Activated CD8-positive, alpha-beta memory T cell treated with anti-CD3 and anti-CD28 coated beads, Interleukin-2, amount 10 ng/mL, durations not matched to agents 7 days and 5 days (primary cell): ENCODE results near the gene PA2G4. TPM values are rescaled to one million over a fixed set of nuclear protein-coding genes. Genes with fewer than 3 reads are reported as not detected.
A peak's percentile ranks its signal among the peaks of the same experiment; 100 is the strongest.

Source experiments
- ATAC-seq: fragments of 150-1000 bp; cut with Tn5 transposase; one replicate; pipeline ENCODE4 v1.10.0; 2021; ENCODE audit warnings: moderate library complexity
- CTCF ChIA-PET: fragments of 350-600 bp; sonication (Branson Sonifier 250); formaldehyde crosslinking; loops from one replicate; lab custom pipeline; 2021; ENCODE audit warnings: antibody characterized with exemption; lab: Charles Lee
- DNase-seq: peaks from one replicate; pipeline ENCODE4 v3.0.0-alpha.2; 2020
- H3K27ac Mint-ChIP-seq: one replicate; pipeline ENCODE4 v1.8.0; 2021; ENCODE audit warnings: mild to moderate bottlenecking, mixed read lengths
- H3K27me3 Mint-ChIP-seq: one replicate; pipeline ENCODE4 v1.8.0; 2021; ENCODE audit warnings: mixed read lengths
- H3K36me3 Mint-ChIP-seq: one replicate; pipeline ENCODE4 v1.8.0; 2021; ENCODE audit warnings: mild to moderate bottlenecking, mixed read lengths
- H3K4me1 Mint-ChIP-seq: one replicate; pipeline ENCODE4 v1.8.0; 2021; ENCODE audit warnings: mixed read lengths
- H3K4me3 Mint-ChIP-seq: one replicate; pipeline ENCODE4 v1.8.0; 2021; ENCODE audit warnings: mild to moderate bottlenecking, moderate library complexity, mixed read lengths
- H3K9me3 Mint-ChIP-seq: one replicate; pipeline ENCODE4 v1.8.0; 2022; ENCODE audit warnings: low read depth, mixed read lengths
- total RNA-seq, 2 experiments: library from RNA; stranded (reverse); gene quantifications; one replicate each; pipeline ENCODE4 v1.2.3, GENCODE V29; 2021

The PA2G4 gene
- total RNA-seq, 2 experiments from 2014 or later = 293 to 364 TPM

GRCh38 chr12:56081393-56082347, 22.7 kb upstream of the PA2G4 start:
- Mint-ChIP-seq H3K4me3 (no peak overlapping the region), H3K36me3 (no peaks in the 10 kb centered on the region), H3K9me3 (no peaks in the 10 kb centered on the region), H3K27ac (no peak overlapping the region), H3K4me1 (peaks cover 16% of the 10 kb centered on the region), H3K27me3 (peaks cover 30% of the 10 kb centered on the region)
- CTCF ChIA-PET = interaction anchor here (0.7 to 3.1 kb wide), 8 partner anchors 20 to 343 kb away, joined by 3 to 9 read pairs (median 3); partner anchors contain the start of gene ZC3H10
- DNase-seq (no peak), ATAC-seq (no peak)

GRCh38 chr12:56082382-56082781, 22.0 kb upstream of the PA2G4 start:
- DNase-seq (no peak), ATAC-seq (no peak)
- Mint-ChIP-seq H3K4me3 (no peak overlapping the region), H3K36me3 (no peaks in the 10 kb centered on the region), H3K4me1 (peaks cover 16% of the 10 kb centered on the region), H3K27me3 (peaks cover 30% of the 10 kb centered on the region), H3K9me3 (no peaks in the 10 kb centered on the region), H3K27ac (no peak overlapping the region)
- CTCF ChIA-PET = interaction anchor here (1.2 to 1.3 kb wide), 2 partner anchors 20 to 36 kb away, joined by 3 read pairs; partner anchors contain the start of gene ZC3H10

GRCh38 chr12:56082967-56083366, 21.4 kb upstream of the PA2G4 start:
- peaks cover 30% of the 10 kb centered on the region for H3K27me3 Mint-ChIP-seq
- no peak overlapping the region for H3K27ac Mint-ChIP-seq
- CTCF ChIA-PET = interaction anchor here (1.2 to 3.5 kb wide), 3 partner anchors 19 to 36 kb away, joined by 3 to 15 read pairs (median 3); partner anchors contain the start of gene ZC3H10
- H3K36me3 Mint-ChIP-seq = no peaks in the 10 kb centered on the region
- H3K4me1 Mint-ChIP-seq = peaks cover 16% of the 10 kb centered on the region
- DNase-seq = no peak
- H3K4me3 Mint-ChIP-seq = no peak overlapping the region
- H3K9me3 Mint-ChIP-seq = no peaks in the 10 kb centered on the region
- no peak for ATAC-seq

- Mint-ChIP-seq H3K36me3 (no peaks in the 10 kb centered on the region), H3K27ac (no peak overlapping the region), H3K9me3 (no peaks in the 10 kb centered on the region), H3K4me1 (peaks cover 8% of the 10 kb centered on the region), H3K4me3 (no peak overlapping the region), H3K27me3 (peaks cover 25% of the 10 kb centered on the region)
- peak; percentile 67 for DNase-seq
- CTCF ChIA-PET = interaction anchor here (0.7 to 9.0 kb wide), 20 partner anchors 10 to 347 kb away, joined by 3 to 97 read pairs (median 4); partner anchors contain the start of genes PA2G4, RPL41 and ZC3H10
- ATAC-seq = peak; percentile 64
Measured at GRCh38 chr12:56084958-56085543, 19.3 kb upstream of the PA2G4 start.

GRCh38 chr12:56086096-56086495, 18.3 kb upstream of the PA2G4 start:
- Mint-ChIP-seq H3K4me1 (peaks cover 1% of the 10 kb centered on the region), H3K27me3 (peaks cover 17% of the 10 kb centered on the region), H3K36me3 (no peaks in the 10 kb centered on the region), H3K4me3 (no peak overlapping the region), H3K27ac (no peak overlapping the region), H3K9me3 (no peaks in the 10 kb centered on the region)
- ATAC-seq = no peak
- CTCF ChIA-PET = interaction anchor here (0.6 to 9.0 kb wide), 10 partner anchors 8 to 152 kb away, joined by 3 to 97 read pairs (median 4); partner anchors contain the start of genes PA2G4 and ZC3H10
- no peak for DNase-seq

- no peaks in the 10 kb centered on the region for H3K36me3 Mint-ChIP-seq
- CTCF ChIA-PET = interaction anchor here (0.6 to 9.0 kb wide), 4 partner anchors 9 to 32 kb away, joined by 3 to 97 read pairs (median 4); partner anchors contain the start of genes PA2G4 and ZC3H10
- no peaks in the 10 kb centered on the region for H3K9me3 Mint-ChIP-seq
- H3K27ac Mint-ChIP-seq = no peak overlapping the region
- H3K27me3 Mint-ChIP-seq = peaks cover 13% of the 10 kb centered on the region
- H3K4me3 Mint-ChIP-seq = no peak overlapping the region
- DNase-seq = no peak
- ATAC-seq = no peak
- peaks cover 1% of the 10 kb centered on the region for H3K4me1 Mint-ChIP-seq
Measured at GRCh38 chr12:56086608-56087007, 17.8 kb upstream of the PA2G4 start.

- ATAC-seq = no peak
- H3K4me1 Mint-ChIP-seq = peaks cover 1% of the 10 kb centered on the region
- H3K27ac Mint-ChIP-seq = no peak overlapping the region
- H3K9me3 Mint-ChIP-seq = no peaks in the 10 kb centered on the region
- CTCF ChIA-PET = interaction anchor here (9.0 kb wide), 1 partner anchor 15 kb away, joined by 97 read pairs; the partner anchor contains the start of gene PA2G4
- no peaks in the 10 kb centered on the region for H3K36me3 Mint-ChIP-seq
- H3K27me3 Mint-ChIP-seq = peaks cover 13% of the 10 kb centered on the region
- no peak for DNase-seq
- H3K4me3 Mint-ChIP-seq = no peak overlapping the region
Measured at GRCh38 chr12:56087220-56087619, 17.1 kb upstream of the PA2G4 start.

- H3K36me3 Mint-ChIP-seq = peaks cover 3% of the 10 kb centered on the region
- H3K27me3 Mint-ChIP-seq = peaks cover 8% of the 10 kb centered on the region
- ATAC-seq = no peak
- DNase-seq = no peak
- CTCF ChIA-PET = interaction anchor here (1.3 to 8.6 kb wide), 2 partner anchors 10 to 359 kb away, joined by 3 to 97 read pairs; no protein-coding TSS in a partner anchor
- no peaks in the 10 kb centered on the region for H3K9me3 Mint-ChIP-seq
- H3K4me3 Mint-ChIP-seq = no peak overlapping the region
- peaks cover 15% of the 10 kb centered on the region for H3K4me1 Mint-ChIP-seq
- no peak overlapping the region for H3K27ac Mint-ChIP-seq
Measured at GRCh38 chr12:56097738-56098137, 6.6 kb upstream of the PA2G4 start.

GRCh38 chr12:56098592-56098991, 5.8 kb upstream of the PA2G4 start:
- peaks cover 7% of the 10 kb centered on the region for H3K27me3 Mint-ChIP-seq
- DNase-seq (no peak), ATAC-seq (no peak)
- peaks cover 22% of the 10 kb centered on the region for H3K4me1 Mint-ChIP-seq
- peaks cover 3% of the 10 kb centered on the region for H3K36me3 Mint-ChIP-seq
- no peaks in the 10 kb centered on the region for H3K9me3 Mint-ChIP-seq
- H3K27ac Mint-ChIP-seq = no peak overlapping the region
- H3K4me3 Mint-ChIP-seq = no peak overlapping the region
- CTCF ChIA-PET = interaction anchor here (0.7 to 8.6 kb wide), 3 partner anchors 11 to 360 kb away, joined by 3 to 97 read pairs (median 3); no protein-coding TSS in a partner anchor

GRCh38 chr12:56099787-56100186, 4.6 kb upstream of the PA2G4 start:
- peaks cover 7% of the 10 kb centered on the region for H3K27me3 Mint-ChIP-seq
- CTCF ChIA-PET = interaction anchor here (1.1 to 8.6 kb wide), 3 partner anchors 12 to 104 kb away, joined by 3 to 97 read pairs (median 11); partner anchors contain the start of gene ERBB3

GRCh38 chr12:56101045-56101444, 3.3 kb upstream of the PA2G4 start:
- CTCF ChIA-PET = interaction anchor here (0.7 to 8.6 kb wide), 4 partner anchors 13 to 103 kb away, joined by 3 to 97 read pairs (median 7); partner anchors contain the start of gene ERBB3
- no peak for ATAC-seq
- no peaks in the 10 kb centered on the region for H3K9me3 Mint-ChIP-seq
- peaks cover 29% of the 10 kb centered on the region for H3K4me1 Mint-ChIP-seq
- H3K4me3 Mint-ChIP-seq = no peak overlapping the region
- no peak overlapping the region for H3K27ac Mint-ChIP-seq
- H3K27me3 Mint-ChIP-seq = peaks cover 7% of the 10 kb centered on the region
- H3K36me3 Mint-ChIP-seq = peaks cover 14% of the 10 kb centered on the region
- DNase-seq = no peak

More at GRCh38 chr12:56099787-56100186, 4.6 kb upstream of the PA2G4 start:
- Mint-ChIP-seq H3K36me3 (peaks cover 7% of the 10 kb centered on the region), H3K4me3 (no peak overlapping the region), H3K4me1 (peaks cover 25% of the 10 kb centered on the region), H3K27ac (no peak overlapping the region), H3K9me3 (no peaks in the 10 kb centered on the region)
- DNase-seq (no peak), ATAC-seq (no peak)

- DNase-seq (no peak), ATAC-seq (no peak)
- Mint-ChIP-seq H3K9me3 (no peaks in the 10 kb centered on the region), H3K27ac (peak overlapping the region; percentile 98), H3K4me1 (peaks cover 42% of the 10 kb centered on the region), H3K36me3 (peaks cover 27% of the 10 kb centered on the region), H3K4me3 (peak overlapping the region; percentile 99), H3K27me3 (no peaks in the 10 kb centered on the region)
- CTCF ChIA-PET = interaction anchor here (0.9 to 8.6 kb wide), 9 partner anchors 8 to 87 kb away, joined by 3 to 97 read pairs (median 11); partner anchors contain the start of genes ERBB3, SMARCC2 and ZC3H10
Measured at GRCh38 chr12:56102683-56103065, 1.7 kb upstream of the PA2G4 start.
